H9 (cell line): Measurements from ENCODE around the gene TCFL5. TPM values are rescaled to one million over a fixed set of nuclear protein-coding genes. Genes with fewer than 3 reads are reported as not detected.

Source experiments
- DNase-seq: peaks from one replicate; pipeline ENCODE4 v3.0.0-alpha.2; 2017
- H2AFZ ChIP-seq: one replicate; pipeline ENCODE4 v1.6.1; 2013; ENCODE audit warnings: mild to moderate bottlenecking, low read length, control low read depth, moderate library complexity
- H2AK5ac ChIP-seq: 2 replicates; pipeline ENCODE4 v1.6.1; 2013; ENCODE audit warnings: low read length, control low read depth, mixed read lengths; ENCODE audit not compliant: insufficient read length
- H2BK120ac ChIP-seq: one replicate; pipeline ENCODE4 v1.6.1; 2013; ENCODE audit warnings: low read depth, mild to moderate bottlenecking, low read length, control low read depth, inconsistent platforms; ENCODE audit not compliant: poor library complexity, severe bottlenecking
- H2BK12ac ChIP-seq: 2 replicates; pipeline ENCODE4 v1.6.1; 2013; ENCODE audit warnings: low read length, control low read depth, mixed read lengths, low read depth; ENCODE audit not compliant: insufficient read length
- H2BK15ac ChIP-seq: 2 replicates; pipeline ENCODE4 v1.6.1; 2013; ENCODE audit warnings: low read depth, low read length, control low read depth
- H2BK20ac ChIP-seq: one replicate; pipeline ENCODE4 v1.6.1; 2013; ENCODE audit warnings: low read depth, mild to moderate bottlenecking, low read length, control low read depth, inconsistent platforms; ENCODE audit not compliant: poor library complexity, severe bottlenecking
- H2BK5ac ChIP-seq: 2 replicates; pipeline ENCODE4 v1.6.1; 2013; ENCODE audit warnings: low read length, control low read depth, mixed read lengths; ENCODE audit not compliant: insufficient read length
- H3K14ac ChIP-seq: 2 replicates; pipeline ENCODE4 v1.6.1; 2013; ENCODE audit warnings: low read length, control low read depth; ENCODE audit not compliant: insufficient read depth
- H3K18ac ChIP-seq: 2 replicates; pipeline ENCODE4 v1.6.1; 2013; ENCODE audit warnings: low read depth, mild to moderate bottlenecking, mixed read lengths, low read length, control low read depth; ENCODE audit not compliant: insufficient read length
- H3K23ac ChIP-seq: 2 replicates; pipeline ENCODE4 v1.6.1; 2013; ENCODE audit warnings: low read length, control low read depth, mixed read lengths, low read depth; ENCODE audit not compliant: insufficient read length
- H3K23me2 ChIP-seq: 2 replicates; pipeline ENCODE4 v1.6.1; 2013; ENCODE audit warnings: low read depth, mild to moderate bottlenecking, mixed read lengths, low read length, control low read depth; ENCODE audit not compliant: insufficient read length, poor library complexity, severe bottlenecking
- H3K27ac ChIP-seq: 2 replicates; pipeline ENCODE4 v1.5.1; 2013; ENCODE audit warnings: low read length, control low read depth, mixed read lengths, low read depth; ENCODE audit not compliant: insufficient read length
- H3K27me3 ChIP-seq: 2 replicates; pipeline ENCODE4 v1.6.1; 2013; ENCODE audit warnings: low read length, control low read depth, inconsistent platforms; ENCODE audit not compliant: insufficient read depth
- H3K4ac ChIP-seq: 2 replicates; pipeline ENCODE4 v1.6.1; 2013; ENCODE audit warnings: low read depth, mild to moderate bottlenecking, control low read depth, inconsistent platforms, low read length, moderate library complexity
- H3K4me1 ChIP-seq: 2 replicates; pipeline ENCODE4 v1.6.1; 2013; ENCODE audit warnings: low read length, control low read depth, inconsistent platforms; ENCODE audit not compliant: insufficient read depth
- H3K4me2 ChIP-seq: 2 replicates; pipeline ENCODE4 v1.6.1; 2013; ENCODE audit warnings: low read length, control low read depth, mixed read lengths; ENCODE audit not compliant: insufficient read length, insufficient read depth
- H3K56ac ChIP-seq: 2 replicates; pipeline ENCODE4 v1.6.1; 2013; ENCODE audit warnings: low read depth, mild to moderate bottlenecking, mixed read lengths, low read length, control low read depth; ENCODE audit not compliant: insufficient read length
- H3K79me1 ChIP-seq: 2 replicates; pipeline ENCODE4 v1.6.1; 2013; ENCODE audit warnings: low read depth, mild to moderate bottlenecking, moderate library complexity, low read length, control low read depth, inconsistent platforms; ENCODE audit not compliant: insufficient read depth, poor library complexity, severe bottlenecking
- H3K79me2 ChIP-seq: 2 replicates; pipeline ENCODE4 v1.6.1; 2013; ENCODE audit warnings: low read length, control low read depth, inconsistent platforms; ENCODE audit not compliant: insufficient read depth
- H3K9ac ChIP-seq: 2 replicates; pipeline ENCODE4 v1.6.1; 2013; ENCODE audit warnings: low read length, control low read depth, mixed read lengths; ENCODE audit not compliant: insufficient read length; ENCODE audit errors: extremely low read depth
- H3K9me3 ChIP-seq: one replicate; pipeline ENCODE4 v1.6.1; 2013; ENCODE audit warnings: low read depth, low read length, inconsistent platforms; ENCODE audit not compliant: control insufficient read depth
- H3T11ph ChIP-seq: one replicate; pipeline ENCODE4 v1.6.1; 2013; ENCODE audit warnings: mild to moderate bottlenecking, low read length, control low read depth, inconsistent platforms
- H4K20me1 ChIP-seq: one replicate; pipeline ENCODE4 v1.6.1; 2013; ENCODE audit not compliant: control insufficient read depth, insufficient read length, insufficient read depth
- H4K5ac ChIP-seq: 2 replicates; pipeline ENCODE4 v1.6.1; 2013; ENCODE audit warnings: low read depth, mild to moderate bottlenecking, mixed read lengths, low read length, control low read depth; ENCODE audit not compliant: insufficient read length
- H4K8ac ChIP-seq: replicated peaks from 2 replicates; pipeline ENCODE4 v1.6.1; 2013; ENCODE audit warnings: low read length, control low read depth, mixed read lengths, low read depth; ENCODE audit not compliant: insufficient read length
- H4K91ac ChIP-seq: 2 replicates; pipeline ENCODE4 v1.6.1; 2013; ENCODE audit warnings: low read depth, mild to moderate bottlenecking, moderate library complexity, mixed read lengths, low read length, control low read depth; ENCODE audit not compliant: insufficient read length
- H3K27ac Mint-ChIP-seq, 3 experiments: 2 replicates in 2 of 3; 3 replicates in 1 of 3; pipeline ENCODE4 v1.8.0; 2020 to 2021; ENCODE audit warnings: mixed read lengths in 3 of 3, mild to moderate bottlenecking in 1 of 3, moderate library complexity in 1 of 3
- H3K27me3 Mint-ChIP-seq: 2 replicates; pipeline ENCODE4 v1.8.0; 2021; ENCODE audit warnings: low read depth, mild to moderate bottlenecking, moderate library complexity, mixed read lengths
- H3K36me3 Mint-ChIP-seq, 3 experiments: 2 replicates in 2 of 3; 3 replicates in 1 of 3; pipeline ENCODE4 v1.8.0; 2020 to 2021; ENCODE audit warnings: low read depth in 3 of 3, mixed read lengths in 3 of 3; ENCODE audit not compliant: insufficient read depth in 1 of 3
- H3K4me1 Mint-ChIP-seq, 2 experiments: 2 replicates each; pipeline ENCODE4 v1.8.0; 2020; ENCODE audit warnings: mixed read lengths in 2 of 2
- H3K4me3 Mint-ChIP-seq, 2 experiments: 2 replicates in 1 of 2; 3 replicates in 1 of 2; pipeline ENCODE4 v1.8.0; 2020 to 2021; ENCODE audit warnings: mild to moderate bottlenecking in 2 of 2, mixed read lengths in 2 of 2, moderate library complexity in 1 of 2
- H3K9me3 Mint-ChIP-seq, 2 experiments: 2 replicates in 1 of 2; 3 replicates in 1 of 2; pipeline ENCODE4 v1.8.0; 2020; ENCODE audit warnings: mild to moderate bottlenecking in 2 of 2, mixed read lengths in 2 of 2, moderate library complexity in 1 of 2
- CTCF ChIP-seq: fragments of 200-600 bp; sonication (generic); conservative IDR thresholded peaks from 3 replicates; pipeline ENCODE4 v1.8.0; 2021; ENCODE audit warnings: antibody characterized with exemption, mild to moderate bottlenecking
- WGBS: extraction: QIAGEN DNeasy Blood & Tissue Kit; methylation state at CpG from one replicate; pipeline ENCODE4 v1.1.7; 2013; ENCODE audit warnings: missing lambda C conversion rate, low lambda C conversion rate, mixed read lengths; ENCODE audit not compliant: insufficient read length; ENCODE audit errors: extremely low coverage; 5-methylcytosine and 5-hydroxymethylcytosine counted together
- total RNA-seq: library from RNA; stranded (reverse); gene quantifications from 2 replicates; pipeline ENCODE4 v1.2.1, GENCODE V29; 2021

The TCFL5 gene
- total RNA-seq, 1 experiment from 2014 or later: 16.4 TPM

- Histone ChIP-seq H3K79me1 (no peaks in the 10 kb centered on the region), H2BK5ac (no peak overlapping the region), H4K8ac (no peak overlapping the region), H3K27ac (no peak overlapping the region), H2BK15ac (no peak overlapping the region), H4K91ac (no peak overlapping the region), H3K56ac (no peak overlapping the region), H3K4me1 (peaks cover 2% of the 10 kb centered on the region; the same call in 1 of the 2 replicates), H2BK12ac (no peak overlapping the region), H3K9me3 (no peaks in the 10 kb centered on the region), H4K5ac (no peak overlapping the region), H3K4me2 (no peak overlapping the region), H3T11ph (no peak overlapping the region), H3K18ac (no peak overlapping the region), H2BK120ac (no peak overlapping the region), H3K79me2 (no peaks in the 10 kb centered on the region), H3K14ac (no peak overlapping the region), H3K4ac (no peak overlapping the region), H2AFZ (no peak overlapping the region), H3K27me3 (no peaks in the 10 kb centered on the region), H4K20me1 (no peaks in the 10 kb centered on the region), H3K9ac (no peak overlapping the region), H3K23ac (no peak overlapping the region), H2BK20ac (no peak overlapping the region), H3K23me2 (no peaks in the 10 kb centered on the region), H2AK5ac (no peak overlapping the region)
- no peak for TF ChIP-seq CTCF
- Mint-ChIP-seq H3K4me1 (peaks cover 12 to 17% of the 10 kb centered on the region in 2 experiments), H3K27me3 (no peaks in the 10 kb centered on the region), H3K27ac (no peak overlapping the region; a peak in 1 of 7 replicates), H3K36me3 (peaks cover 0 to 27% (median 11%) of the 10 kb centered on the region in 3 experiments; a peak in 4 of 7 replicates), H3K4me3 (no peak overlapping the region), H3K9me3 (0 out of 5 replicates have a peak, but pooled peaks cover 0 to 3% of the 10 kb centered on the region in 2 experiments)
- no CpG with 5 or more reads among the region's 32 CpGs for WGBS
- DNase-seq: no peak
These were observed 32.1 kb downstream of the TCFL5 start for GRCh38 chr20:62829231-62830230.
